GM20000 (cell line): ENCODE data around the gene ITGB6.
"Not testable (repeated sequence)": the region's sequence is repeated elsewhere in the genome, so short reads cannot be mapped to it uniquely, and the experiment has no call there.

Source experiments
- DNase-seq: peaks from one replicate; pipeline ENCODE4 v3.0.0; 2012; ENCODE audit warnings: low spot score
- CTCF ChIP-seq: IDR thresholded peaks from 2 replicates; pipeline ENCODE4 v1.5.1; 2012; ENCODE audit warnings: mild to moderate bottlenecking, control low read depth; ENCODE audit errors: extremely low read depth, missing control alignments

Gene ITGB6

GRCh38 chr2:160165996-160166395 is 34.1 kb downstream of the ITGB6 start:
- TF ChIP-seq CTCF: no peak
- DNase-seq: no peak

GRCh38 chr2:160165081-160165480 is 35.0 kb downstream of the ITGB6 start:
- DNase-seq: no peak
- TF ChIP-seq CTCF: no peak

GRCh38 chr2:160157861-160158829 is 41.9 kb downstream of the ITGB6 start:
- TF ChIP-seq CTCF: no peak
- DNase-seq: no peak

GRCh38 chr2:160156665-160157064 is 43.4 kb downstream of the ITGB6 start:
- TF ChIP-seq CTCF: no peak
- DNase-seq: no peak

- no peak for TF ChIP-seq CTCF
- DNase-seq: no peak
Measured at GRCh38 chr2:160156100-160156499, 44.0 kb downstream of the ITGB6 start.

GRCh38 chr2:160148419-160148818 is 51.7 kb downstream of the ITGB6 start:
- not testable (repeated sequence) for DNase-seq

GRCh38 chr2:160145471-160145870 is 54.6 kb downstream of the ITGB6 start:
- no peak for DNase-seq
- TF ChIP-seq CTCF: no peak
